Esophagus muscularis mucosa (tissue), 4 donors: ENCODE data around the gene PIM2. TPM values are rescaled to one million over a fixed set of nuclear protein-coding genes. Genes with fewer than 3 reads are reported as not detected.

ENCODE experiments used
- DNase-seq: peaks from one replicate; pipeline ENCODE4 v3.0.0-alpha.2; 2017; ENCODE audit errors: extremely low spot score
- H3K27ac ChIP-seq, 4 donors: fragments of 200-600 bp; sonication (generic); replicated peaks in 1 of 4; 1 replicate in 3 of 4; 2 replicates in 1 of 4; pipeline ENCODE4 v1.5.1; 2016 to 2019; ENCODE audit warnings: mild to moderate bottlenecking in 1 of 4
- H3K27me3 ChIP-seq, 4 donors: fragments of 200-600 bp; sonication (generic); one replicate each; pipeline versions ENCODE4 v1.5.1 to v1.6.0; 2016 to 2019
- H3K36me3 ChIP-seq, 4 donors: fragments of 200-600 bp; sonication (generic); one replicate each; pipeline ENCODE4 v1.5.1; 2016 to 2019
- H3K4me1 ChIP-seq, 4 donors: fragments of 200-600 bp; sonication (generic); one replicate each; pipeline ENCODE4 v1.5.1; 2016 to 2019
- H3K4me3 ChIP-seq, 4 donors: fragments of 200-600 bp; sonication (generic); 1 replicate in 2 of 4; 2 replicates in 2 of 4; pipeline ENCODE4 v1.5.1; 2016 to 2019; ENCODE audit warnings: mild to moderate bottlenecking in 4 of 4, moderate library complexity in 1 of 4
- H3K9me3 ChIP-seq, 4 donors: fragments of 200-600 bp; sonication (generic); 1 replicate in 3 of 4; 2 replicates in 1 of 4; pipeline ENCODE4 v1.5.1; 2016 to 2019
- CTCF ChIP-seq, 3 experiments: fragments of 200-600 bp in 2 of 3; fragments of 450-650 bp in 1 of 3; sonication (generic) in 2 of 3; IDR thresholded peaks; one replicate each; pipeline ENCODE4 v1.5.1; 2017 to 2019; ENCODE audit warnings: antibody characterized with exemption in 3 of 3, mild to moderate bottlenecking in 2 of 3, moderate library complexity in 1 of 3
- EP300 ChIP-seq: sonication (generic); formaldehyde crosslinking; IDR thresholded peaks from one replicate; pipeline ENCODE4 v1.6.1; 2017; ENCODE audit warnings: antibody characterized with exemption
- POLR2A ChIP-seq: fragments of 450-650 bp; IDR thresholded peaks from one replicate; pipeline ENCODE4 v1.6.1; 2017; ENCODE audit warnings: antibody characterized with exemption, moderate library complexity, mild to moderate bottlenecking, low read depth
- POLR2AphosphoS5 ChIP-seq, 2 donors: sonication (generic); formaldehyde crosslinking; IDR thresholded peaks; one replicate each; pipeline ENCODE4 v1.6.1; 2017; ENCODE audit warnings: antibody characterized with exemption in 2 of 2
- WGBS: methylation state at CpG from one replicate; pipeline ENCODE4 v1.1.5; 2018; 5-methylcytosine and 5-hydroxymethylcytosine counted together
- intact Hi-C: fragments of 100-400 bp; cut with DNase I; formaldehyde crosslinking; loops from one replicate; pipeline ENCODE4 v1.15.1; 2023
- total RNA-seq, 4 donors: library from RNA; depleted of rRNA; stranded (reverse); fragments of >200 nt; gene quantifications; one replicate each; pipeline versions ENCODE4 v1.1.0 to v1.2.1, GENCODE V29; 2016

The PIM2 gene
- total RNA-seq, 4 donors from 2014 or later, result 3.3 to 11.4 (median 7.3) TPM

- Histone ChIP-seq H3K4me3 (no peak overlapping the region), H3K36me3 (no peaks in the 10 kb centered on the region), H3K9me3 (no peaks in the 10 kb centered on the region), H3K4me1 (peaks cover 0 to 13% (median 7%) of the 10 kb centered on the region in 4 donors), H3K27me3 (no peaks in the 10 kb centered on the region), H3K27ac (peak overlapping the region in 1 of 4 donors; percentile 26)
- WGBS, result 65% methylated on average over 5 of the region's 5 CpGs
- no peak for DNase-seq
- TF ChIP-seq POLR2AphosphoS5 (IDR thresholded peaks at IDR 0.05) (no peak), EP300 (no peak), CTCF (IDR thresholded peaks at IDR 0.05) (no peak), POLR2A (no peak)
- intact Hi-C loops, result no loop called here
These were observed 42.8 kb upstream of the PIM2 start for GRCh38 chrX:48961585-48962091.

- TF ChIP-seq CTCF (IDR thresholded peaks at IDR 0.05) (no peak), EP300 (no peak), POLR2A (no peak), POLR2AphosphoS5 (IDR thresholded peaks at IDR 0.05) (no peak)
- Histone ChIP-seq H3K27ac (peak overlapping the region in 3 of 4 donors; percentile 34 to 92 (median 90)), H3K4me1 (peaks cover 13 to 27% (median 20%) of the 10 kb centered on the region in 4 donors), H3K9me3 (no peaks in the 10 kb centered on the region), H3K4me3 (no peak overlapping the region), H3K36me3 (peaks cover 0 to 7% (median 3%) of the 10 kb centered on the region in 4 donors), H3K27me3 (no peaks in the 10 kb centered on the region)
- DNase-seq, result no peak
- intact Hi-C loops, result no loop called here
- 82% methylated on average over 2 of the region's 2 CpGs for WGBS
These were observed 41.5 kb upstream of the PIM2 start for GRCh38 chrX:48960291-48960690.

GRCh38 chrX:48958635-48959094 lies 39.8 kb upstream of the PIM2 start:
- peak overlapping the region; percentile 63 to 79 (median 72) for H3K4me3 ChIP-seq
- peak overlapping the region; percentile 86 to 92 (median 90) for H3K27ac ChIP-seq
- intact Hi-C loops, result loop anchor here (10.0 kb wide), 1 partner anchor 1304 kb away; the partner anchor contains the start of genes ELK1 and UXT
- no peaks in the 10 kb centered on the region for H3K9me3 ChIP-seq
- 53% methylated on average over 21 of the region's 21 CpGs for WGBS
- peaks cover 0 to 20% (median 6%) of the 10 kb centered on the region in 4 donors for H3K36me3 ChIP-seq
- no peaks in the 10 kb centered on the region for H3K27me3 ChIP-seq
- DNase-seq, result peak; percentile 92
- peaks cover 14 to 43% (median 35%) of the 10 kb centered on the region in 4 donors for H3K4me1 ChIP-seq
- TF ChIP-seq EP300 (no peak), POLR2A (no peak), CTCF (IDR thresholded peaks at IDR 0.05) (no peak), POLR2AphosphoS5 (IDR thresholded peaks at IDR 0.05) (no peak)

GRCh38 chrX:48957827-48958634 lies 39.2 kb upstream of the PIM2 start:
- H3K27ac ChIP-seq, result peak overlapping the region; percentile 86 to 92 (median 90)
- peak; percentile 98 for DNase-seq
- no peaks in the 10 kb centered on the region for H3K9me3 ChIP-seq
- H3K4me1 ChIP-seq, result peaks cover 14 to 49% (median 42%) of the 10 kb centered on the region in 4 donors
- 53% methylated on average over 56 of the region's 66 CpGs for WGBS
- TF ChIP-seq POLR2AphosphoS5 (IDR thresholded peaks at IDR 0.05), result peak; percentile 55 to 90
- TF ChIP-seq POLR2A, result peak; percentile 65
- TF ChIP-seq EP300, result no peak
- no peak for TF ChIP-seq CTCF (IDR thresholded peaks at IDR 0.05)
- peaks cover 0 to 20% (median 6%) of the 10 kb centered on the region in 4 donors for H3K36me3 ChIP-seq
- no peaks in the 10 kb centered on the region for H3K27me3 ChIP-seq
- peak overlapping the region; percentile 63 to 79 (median 72) for H3K4me3 ChIP-seq
- intact Hi-C loops, result loop anchor here (10.0 kb wide), 1 partner anchor 1303 kb away; the partner anchor contains the start of genes ELK1 and UXT
